ENCODE data around the gene TTC16.

Gene TTC16

GRCh38 chr9:127711831-127712274 is 4.0 kb upstream of the TTC16 start:
- in situ Hi-C loops (cut with MboI; ENCODE audit: low sequenced_read_pairs, unreplicated experiment): no loop called here
- no peak for TF ChIP-seq CTCF (IDR thresholded peaks at IDR 0.05; ENCODE audit: borderline replicate concordance, control extremely low read depth, extremely low read depth, insufficient read depth, missing control alignments)
- no peak for DNase-seq (ENCODE audit: low spot score)

- DNase-seq (ENCODE audit: low spot score): no peak
- TF ChIP-seq CTCF (IDR thresholded peaks at IDR 0.05; ENCODE audit: borderline replicate concordance, control extremely low read depth, extremely low read depth, insufficient read depth, missing control alignments): no peak
- in situ Hi-C loops (cut with MboI; ENCODE audit: low sequenced_read_pairs, unreplicated experiment): no loop called here
Measured at GRCh38 chr9:127712371-127712770, 3.5 kb upstream of the TTC16 start.

GRCh38 chr9:127712867-127713266 is 3.0 kb upstream of the TTC16 start:
- in situ Hi-C loops (cut with MboI; ENCODE audit: low sequenced_read_pairs, unreplicated experiment): no loop called here
- no peak for TF ChIP-seq CTCF (IDR thresholded peaks at IDR 0.05; ENCODE audit: borderline replicate concordance, control extremely low read depth, extremely low read depth, insufficient read depth, missing control alignments)
- DNase-seq (ENCODE audit: low spot score): no peak

- TF ChIP-seq CTCF (IDR thresholded peaks at IDR 0.05; ENCODE audit: borderline replicate concordance, control extremely low read depth, extremely low read depth, insufficient read depth, missing control alignments): no peak
- in situ Hi-C loops (cut with MboI; ENCODE audit: low sequenced_read_pairs, unreplicated experiment): no loop called here
- no peak for DNase-seq (ENCODE audit: low spot score)
Measured at GRCh38 chr9:127714020-127714750, 1.7 kb upstream of the TTC16 start.

GRCh38 chr9:127714951-127715469 is 869 bp upstream of the TTC16 start:
- in situ Hi-C loops (cut with MboI; ENCODE audit: low sequenced_read_pairs, unreplicated experiment): no loop called here
- TF ChIP-seq CTCF (IDR thresholded peaks at IDR 0.05; ENCODE audit: borderline replicate concordance, control extremely low read depth, extremely low read depth, insufficient read depth, missing control alignments): no peak
- peak; percentile 61 for DNase-seq (ENCODE audit: low spot score)

GRCh38 chr9:127716412-127716811 is 533 bp downstream of the TTC16 start:
- in situ Hi-C loops (cut with MboI; ENCODE audit: low sequenced_read_pairs, unreplicated experiment): no loop called here
- no peak for DNase-seq (ENCODE audit: low spot score)
- no peak for TF ChIP-seq CTCF (IDR thresholded peaks at IDR 0.05; ENCODE audit: borderline replicate concordance, control extremely low read depth, extremely low read depth, insufficient read depth, missing control alignments)
